Tibial nerve (tissue), 4 donors: ENCODE data around the gene SLC25A36.

Experiments used
- EP300 ChIP-seq, 2 donors: sonication (generic); formaldehyde crosslinking; IDR thresholded peaks; one replicate each; pipeline ENCODE4 v1.6.1; 2017; ENCODE audit warnings: antibody characterized with exemption in 2 of 2, mild to moderate bottlenecking in 1 of 2
- TF ChIP-seq, protein P1 (sequence below), 5 experiments: fragments of 200-600 bp in 3 of 5; fragments of 450-650 bp in 2 of 5; sonication (generic) in 3 of 5; IDR thresholded peaks; one replicate each; pipeline ENCODE4 v1.5.1; 2016 to 2019; ENCODE audit warnings: antibody characterized with exemption in 5 of 5, mild to moderate bottlenecking in 3 of 5, moderate library complexity in 2 of 5

DNA sequence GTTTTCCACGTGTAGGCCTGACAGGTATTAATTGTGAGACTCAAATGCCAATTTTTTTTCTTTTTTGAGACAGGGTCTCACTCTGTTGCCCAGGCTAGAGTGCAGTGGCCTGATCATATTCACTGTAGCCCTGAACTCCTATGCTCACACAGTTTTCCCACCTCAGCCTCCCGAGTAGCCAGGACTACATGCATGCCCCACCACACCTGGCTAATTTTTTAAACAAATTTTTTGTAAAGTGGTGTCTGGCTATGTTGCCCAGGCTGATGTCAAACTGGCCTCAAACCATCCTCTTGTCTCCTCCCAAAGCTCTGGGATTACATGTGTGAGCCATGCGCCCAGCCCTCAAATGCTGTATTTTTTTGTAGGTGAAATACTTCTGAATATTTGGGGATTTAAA, 14.0 kb downstream of the SLC25A36 start:
- TF ChIP-seq, protein P1, sequence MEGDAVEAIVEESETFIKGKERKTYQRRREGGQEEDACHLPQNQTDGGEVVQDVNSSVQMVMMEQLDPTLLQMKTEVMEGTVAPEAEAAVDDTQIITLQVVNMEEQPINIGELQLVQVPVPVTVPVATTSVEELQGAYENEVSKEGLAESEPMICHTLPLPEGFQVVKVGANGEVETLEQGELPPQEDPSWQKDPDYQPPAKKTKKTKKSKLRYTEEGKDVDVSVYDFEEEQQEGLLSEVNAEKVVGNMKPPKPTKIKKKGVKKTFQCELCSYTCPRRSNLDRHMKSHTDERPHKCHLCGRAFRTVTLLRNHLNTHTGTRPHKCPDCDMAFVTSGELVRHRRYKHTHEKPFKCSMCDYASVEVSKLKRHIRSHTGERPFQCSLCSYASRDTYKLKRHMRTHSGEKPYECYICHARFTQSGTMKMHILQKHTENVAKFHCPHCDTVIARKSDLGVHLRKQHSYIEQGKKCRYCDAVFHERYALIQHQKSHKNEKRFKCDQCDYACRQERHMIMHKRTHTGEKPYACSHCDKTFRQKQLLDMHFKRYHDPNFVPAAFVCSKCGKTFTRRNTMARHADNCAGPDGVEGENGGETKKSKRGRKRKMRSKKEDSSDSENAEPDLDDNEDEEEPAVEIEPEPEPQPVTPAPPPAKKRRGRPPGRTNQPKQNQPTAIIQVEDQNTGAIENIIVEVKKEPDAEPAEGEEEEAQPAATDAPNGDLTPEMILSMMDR (IDR thresholded peaks at IDR 0.05), result no peak
- no peak for TF ChIP-seq EP300 (IDR thresholded peaks at IDR 0.05)
